Fibroblast of peridontal ligament (primary cell): ENCODE data around the gene SIGLEC10.
"Not testable (repeated sequence)": the region's sequence is repeated elsewhere in the genome, so short reads cannot be mapped to it uniquely, and the experiment has no call there.

Source experiments
- DNase-seq: peaks from one replicate; pipeline ENCODE4 v3.0.0-alpha.2; 2010; ENCODE audit errors: extremely low read depth

SIGLEC10 gene

GRCh38 chr19:51439021-51439465 is 21.6 kb upstream of the SIGLEC10 start:
- DNase-seq, result no peak

- DNase-seq, result no peak
These were observed 17.0 kb upstream of the SIGLEC10 start for GRCh38 chr19:51434456-51434855.

GRCh38 chr19:51433043-51433442 is 15.6 kb upstream of the SIGLEC10 start:
- no peak for DNase-seq

GRCh38 chr19:51431124-51431523 is 13.7 kb upstream of the SIGLEC10 start:
- DNase-seq, result no peak

GRCh38 chr19:51430221-51430620 is 12.8 kb upstream of the SIGLEC10 start:
- no peak for DNase-seq

GRCh38 chr19:51427201-51427600 is 9.8 kb upstream of the SIGLEC10 start:
- DNase-seq, result no peak

GRCh38 chr19:51422053-51422448 is 4.6 kb upstream of the SIGLEC10 start:
- DNase-seq, result peak; percentile 30

- DNase-seq, result no peak
These were observed 4.0 kb upstream of the SIGLEC10 start for GRCh38 chr19:51421229-51422052.

- DNase-seq, result not testable (repeated sequence)
These were observed 3.1 kb upstream of the SIGLEC10 start for GRCh38 chr19:51420511-51420910.

GRCh38 chr19:51418707-51419106 is 1.3 kb upstream of the SIGLEC10 start:
- DNase-seq, result no peak

- no peak for DNase-seq
These were observed 342 bp upstream of the SIGLEC10 start for GRCh38 chr19:51417810-51418157.

GRCh38 chr19:51416422-51416821 is 1.0 kb downstream of the SIGLEC10 start:
- DNase-seq, result not testable (repeated sequence)

GRCh38 chr19:51415187-51415586 is 2.3 kb downstream of the SIGLEC10 start:
- no peak for DNase-seq

GRCh38 chr19:51410950-51411748 is 6.3 kb downstream of the SIGLEC10 start:
- DNase-seq, result no peak

GRCh38 chr19:51407511-51408131 is 9.8 kb downstream of the SIGLEC10 start:
- peak; percentile 17 for DNase-seq

GRCh38 chr19:51402117-51402516 is 15.3 kb downstream of the SIGLEC10 start:
- DNase-seq, result no peak

- peak; percentile 35 for DNase-seq
These were observed 17.5 kb downstream of the SIGLEC10 start for GRCh38 chr19:51399936-51400335.

GRCh38 chr19:51399231-51399630 is 18.2 kb downstream of the SIGLEC10 start:
- DNase-seq, result no peak

GRCh38 chr19:51398096-51398704 is 19.2 kb downstream of the SIGLEC10 start:
- DNase-seq, result peak; percentile 47

GRCh38 chr19:51397453-51397852 is 20.0 kb downstream of the SIGLEC10 start:
- peak; percentile 66 for DNase-seq

- no peak for DNase-seq
These were observed 21.3 kb downstream of the SIGLEC10 start for GRCh38 chr19:51396175-51396574.
